Common myeloid progenitor, CD34-positive (primary cell): ENCODE data around the gene MEIOSIN.
"Not testable (repeated sequence)": the region's sequence is repeated elsewhere in the genome, so short reads cannot be mapped to it uniquely, and the experiment has no call there.

Experiments used
- CTCF ChIA-PET: fragments of 350-600 bp; sonication (Branson Sonifier 250); formaldehyde crosslinking; loops from one replicate; lab custom pipeline; 2021; ENCODE audit warnings: antibody characterized with exemption; lab: Charles Lee
- POLR2A ChIA-PET: fragments of 350-600 bp; sonication (Branson Sonifier 250); formaldehyde crosslinking; loops from one replicate; lab custom pipeline; 2021; ENCODE audit warnings: antibody characterized with exemption; lab: Charles Lee
- DNase-seq, 3 donors: peaks; one replicate each; pipeline versions ENCODE4 v3.0.0 to v3.0.0-alpha.2; 2013
- H3K27ac ChIP-seq, 2 experiments: 1 replicate in 1 of 2; 2 replicates in 1 of 2; pipeline ENCODE4 v1.7.0; 2013; ENCODE audit warnings: inconsistent platforms in 2 of 2, low read length in 2 of 2, mild to moderate bottlenecking in 2 of 2, low read depth in 1 of 2, moderate library complexity in 1 of 2; ENCODE audit not compliant: severe bottlenecking in 2 of 2, insufficient read depth in 1 of 2, poor library complexity in 1 of 2
- H3K27me3 ChIP-seq, 5 experiments: replicated peaks in 2 of 5; 1 replicate in 3 of 5; 2 replicates in 2 of 5; pipeline versions ENCODE4 v1.6.1 to v1.7.0; 2013; ENCODE audit warnings: low read length in 4 of 5, mild to moderate bottlenecking in 2 of 5, moderate library complexity in 2 of 5, inconsistent platforms in 1 of 5; ENCODE audit not compliant: insufficient read depth in 5 of 5, control insufficient read depth in 4 of 5
- H3K36me3 ChIP-seq, 4 experiments: 1 replicate in 2 of 4; 2 replicates in 2 of 4; pipeline versions ENCODE4 v1.6.1 to v1.7.0; 2013; ENCODE audit warnings: low read length in 3 of 4, control low read depth in 1 of 4, mild to moderate bottlenecking in 1 of 4; ENCODE audit not compliant: control insufficient read depth in 4 of 4, insufficient read depth in 4 of 4
- H3K4me1 ChIP-seq, 4 experiments: 1 replicate in 3 of 4; 2 replicates in 1 of 4; pipeline versions ENCODE4 v1.6.1 to v1.7.1; 2013; ENCODE audit warnings: low read length in 3 of 4, mild to moderate bottlenecking in 3 of 4, control low read depth in 1 of 4, inconsistent platforms in 1 of 4, moderate library complexity in 1 of 4; ENCODE audit not compliant: control insufficient read depth in 4 of 4, insufficient read depth in 4 of 4; ENCODE audit errors: control extremely low read depth in 1 of 4
- H3K4me3 ChIP-seq, 7 experiments: 1 replicate in 4 of 7; 2 replicates in 3 of 7; pipeline versions ENCODE4 v1.5.1 to v1.7.0; 2013; ENCODE audit warnings: mild to moderate bottlenecking in 7 of 7, low read length in 6 of 7, moderate library complexity in 6 of 7, inconsistent platforms in 2 of 7, low read depth in 2 of 7, control low read depth in 1 of 7; ENCODE audit not compliant: insufficient read depth in 4 of 7, control insufficient read depth in 1 of 7; ENCODE audit errors: extremely low read depth in 1 of 7
- H3K9me3 ChIP-seq, 5 experiments: 1 replicate in 4 of 5; 2 replicates in 1 of 5; pipeline versions ENCODE4 v1.6.1 to v1.7.1; 2013; ENCODE audit warnings: low read length in 4 of 5, mild to moderate bottlenecking in 2 of 5, inconsistent platforms in 1 of 5, low read depth in 1 of 5, moderate library complexity in 1 of 5; ENCODE audit not compliant: control insufficient read depth in 4 of 5, insufficient read depth in 2 of 5; ENCODE audit errors: control extremely low read depth in 1 of 5
- WGBS: methylation state at CpG from one replicate; pipeline ENCODE4 v1.1.5; 2013; ENCODE audit not compliant: insufficient coverage; 5-methylcytosine and 5-hydroxymethylcytosine counted together

The MEIOSIN gene

GRCh38 chr19:45798995-45799517 lies 65.8 kb downstream of the MEIOSIN start:
- POLR2A ChIA-PET = interaction anchor here (0.7 to 2.6 kb wide), 3 partner anchors 16 to 29 kb away, joined by 3 to 13 read pairs (median 4); partner anchors contain the start of genes RSPH6A and SIX5
- 0% methylated on average over 6 of the region's 10 CpGs for WGBS
- no peak overlapping the region for H3K4me3 ChIP-seq
- no peak overlapping the region for H3K27ac ChIP-seq
- DNase-seq = peak; percentile 65 to 77 (median 77)
- H3K9me3 ChIP-seq = no peaks in the 10 kb centered on the region
- H3K4me1 ChIP-seq = peaks cover 0 to 9% (median 1%) of the 10 kb centered on the region in 4 experiments
- CTCF ChIA-PET = interaction anchor here (1.0 to 15.0 kb wide), 9 partner anchors 9 to 96 kb away, joined by 3 to 138 read pairs (median 7); partner anchors contain the start of genes DMPK, RSPH6A and SIX5
- peaks cover 0 to 50% (median 15%) of the 10 kb centered on the region in 5 experiments for H3K27me3 ChIP-seq
- H3K36me3 ChIP-seq = no peaks in the 10 kb centered on the region

GRCh38 chr19:45799541-45799940 lies 66.3 kb downstream of the MEIOSIN start:
- CTCF ChIA-PET = interaction anchor here (1.0 to 15.0 kb wide), 9 partner anchors 10 to 95 kb away, joined by 3 to 138 read pairs (median 7); partner anchors contain the start of genes DMPK, RSPH6A and SIX5
- H3K9me3 ChIP-seq, DNase-seq, H3K4me3 ChIP-seq, H3K36me3 ChIP-seq, H3K4me1 ChIP-seq, H3K27ac ChIP-seq: not testable (repeated sequence)
- H3K27me3 ChIP-seq = peaks cover 0 to 49% (median 16%) of the 10 kb centered on the region in 5 experiments
- POLR2A ChIA-PET = interaction anchor here (0.7 to 2.6 kb wide), 3 partner anchors 15 to 30 kb away, joined by 3 to 13 read pairs (median 4); partner anchors contain the start of genes RSPH6A and SIX5
- WGBS = 100% methylated on average over 4 of the region's 5 CpGs

GRCh38 chr19:45800070-45800553 lies 66.9 kb downstream of the MEIOSIN start:
- Histone ChIP-seq H3K36me3 (no peaks in the 10 kb centered on the region), H3K27ac (no peak overlapping the region), H3K4me1 (peaks cover 0 to 9% (median under 1%) of the 10 kb centered on the region in 4 experiments), H3K27me3 (peaks cover 0 to 43% (median 14%) of the 10 kb centered on the region in 5 experiments), H3K9me3 (no peaks in the 10 kb centered on the region), H3K4me3 (no peak overlapping the region)
- DNase-seq = no peak
- ChIA-PET CTCF (interaction anchor here (1.0 to 15.0 kb wide), 8 partner anchors 10 to 45 kb away, joined by 3 to 138 read pairs (median 7); partner anchors contain the start of genes DMPK, RSPH6A and SIX5), POLR2A (interaction anchor here (0.7 to 2.6 kb wide), 2 partner anchors 15 to 30 kb away, joined by 4 to 13 read pairs; partner anchors contain the start of genes RSPH6A and SIX5)
- WGBS = 94% methylated on average over 8 of the region's 8 CpGs

GRCh38 chr19:45801603-45802175 lies 68.5 kb downstream of the MEIOSIN start:
- WGBS = 80% methylated on average over 2 of the region's 7 CpGs
- H3K36me3 ChIP-seq = no peaks in the 10 kb centered on the region
- ChIA-PET CTCF (interaction anchor here (0.7 to 2.9 kb wide), 5 partner anchors 10 to 33 kb away, joined by 3 to 9 read pairs (median 4); partner anchors contain the start of genes DMPK and SIX5), POLR2A (no interaction called here)
- DNase-seq = no peak
- H3K27me3 ChIP-seq = peaks cover 0 to 29% (median 11%) of the 10 kb centered on the region in 5 experiments
- H3K9me3 ChIP-seq = no peaks in the 10 kb centered on the region
- H3K27ac ChIP-seq = no peak overlapping the region
- H3K4me1 ChIP-seq = peaks cover 0 to 13% (median 4%) of the 10 kb centered on the region in 4 experiments
- no peak overlapping the region for H3K4me3 ChIP-seq

GRCh38 chr19:45804140-45804958 lies 71.1 kb downstream of the MEIOSIN start:
- ChIA-PET POLR2A (interaction anchor here (0.6 kb wide), 1 partner anchor 11 kb away, joined by 3 read pairs; no protein-coding TSS in a partner anchor), CTCF (interaction anchor here (1.0 to 2.9 kb wide), 4 partner anchors 8 to 33 kb away, joined by 3 to 9 read pairs (median 4); partner anchors contain the start of gene RSPH6A)
- 98% methylated on average over 45 of the region's 57 CpGs for WGBS
- DNase-seq = no peak
- peaks cover 0 to 17% (median 9%) of the 10 kb centered on the region in 5 experiments for H3K27me3 ChIP-seq
- no peak overlapping the region for H3K27ac ChIP-seq
- H3K36me3 ChIP-seq = no peaks in the 10 kb centered on the region
- peaks cover 0 to 14% (median 8%) of the 10 kb centered on the region in 4 experiments for H3K4me1 ChIP-seq
- no peak overlapping the region for H3K4me3 ChIP-seq
- H3K9me3 ChIP-seq = no peaks in the 10 kb centered on the region

GRCh38 chr19:45804959-45805230 lies 71.7 kb downstream of the MEIOSIN start:
- CTCF ChIA-PET = interaction anchor here (1.0 to 2.9 kb wide), 5 partner anchors 9 to 33 kb away, joined by 3 to 9 read pairs (median 5); partner anchors contain the start of gene RSPH6A
- H3K9me3 ChIP-seq = no peaks in the 10 kb centered on the region
- DNase-seq = no peak
- no peak overlapping the region for H3K27ac ChIP-seq
- 95% methylated on average over 6 of the region's 8 CpGs for WGBS
- no peaks in the 10 kb centered on the region for H3K36me3 ChIP-seq
- H3K4me3 ChIP-seq = no peak overlapping the region
- peaks cover 0 to 14% (median 9%) of the 10 kb centered on the region in 5 experiments for H3K27me3 ChIP-seq
- POLR2A ChIA-PET = interaction anchor here (0.6 kb wide), 1 partner anchor 11 kb away, joined by 3 read pairs; no protein-coding TSS in a partner anchor
- peaks cover 4 to 19% (median 13%) of the 10 kb centered on the region in 4 experiments for H3K4me1 ChIP-seq
